MM.1S (cell line): ENCODE data around the gene ADCY3.

ENCODE experiments used
- DNase-seq: peaks from one replicate; pipeline ENCODE4 v3.0.0-alpha.2; 2015
- H2AFZ ChIP-seq: fragments of 300-600 bp; sonication (generic); 2 replicates; pipeline ENCODE4 v1.6.0; 2016; ENCODE audit warnings: antibody characterized with exemption, low read length
- H3F3A ChIP-seq: fragments of 300-600 bp; sonication (generic); 2 replicates; pipeline ENCODE4 v1.6.1; 2016; ENCODE audit warnings: mild to moderate bottlenecking, antibody characterized with exemption, low read length, moderate library complexity, mixed read lengths; ENCODE audit not compliant: insufficient read depth
- H3K27ac ChIP-seq: fragments of 300-600 bp; sonication (generic); 2 replicates; pipeline ENCODE4 v1.5.1; 2016; ENCODE audit warnings: mild to moderate bottlenecking, low read length
- H3K27me3 ChIP-seq: fragments of 300-600 bp; sonication (generic); replicated peaks from 2 replicates; pipeline ENCODE4 v1.6.0; 2016; ENCODE audit warnings: low read length; ENCODE audit not compliant: insufficient read depth
- H3K36me3 ChIP-seq: fragments of 300-600 bp; sonication (generic); replicated peaks from 2 replicates; pipeline ENCODE4 v1.6.1; 2016; ENCODE audit warnings: mild to moderate bottlenecking, low read length, mixed read lengths; ENCODE audit not compliant: insufficient read depth
- H3K4me1 ChIP-seq: fragments of 300-600 bp; sonication (generic); 2 replicates; pipeline ENCODE4 v1.6.1; 2016; ENCODE audit warnings: low read length, mixed read lengths
- H3K4me2 ChIP-seq: fragments of 300-600 bp; sonication (generic); 2 replicates; pipeline ENCODE4 v1.6.0; 2016; ENCODE audit warnings: low read depth, low read length
- H3K4me3 ChIP-seq: fragments of 300-600 bp; sonication (generic); 2 replicates; pipeline ENCODE4 v1.5.1; 2016; ENCODE audit warnings: low read length, mixed read lengths
- H3K79me2 ChIP-seq: fragments of 300-600 bp; sonication (generic); 2 replicates; pipeline ENCODE4 v1.6.1; 2016; ENCODE audit warnings: mixed run types, low read length, mixed read lengths
- H3K9ac ChIP-seq: fragments of 300-600 bp; sonication (generic); 2 replicates; pipeline ENCODE4 v1.6.1; 2016; ENCODE audit warnings: low read length, mixed read lengths
- H3K9me2 ChIP-seq: fragments of 300-600 bp; sonication (generic); replicated peaks from 2 replicates; pipeline ENCODE4 v1.6.1; 2016; ENCODE audit warnings: mild to moderate bottlenecking, low read length, mixed read lengths; ENCODE audit not compliant: insufficient read depth
- H3K9me3 ChIP-seq: fragments of 300-600 bp; sonication (generic); replicated peaks from 2 replicates; pipeline ENCODE4 v1.6.1; 2016; ENCODE audit warnings: mild to moderate bottlenecking, low read length, mixed read lengths; ENCODE audit not compliant: insufficient read depth
- H4K20me1 ChIP-seq: fragments of 300-600 bp; sonication (generic); 2 replicates; pipeline ENCODE4 v1.6.1; 2016; ENCODE audit warnings: mild to moderate bottlenecking, low read length, moderate library complexity, mixed read lengths; ENCODE audit not compliant: insufficient read depth
- EZH2 ChIP-seq: fragments of 300-600 bp; sonication (generic); optimal IDR thresholded peaks from 2 replicates; pipeline ENCODE3; 2017; ENCODE audit warnings: low read depth, mild to moderate bottlenecking, antibody characterized with exemption, low read length, mixed read lengths
- EZH2phosphoT487 ChIP-seq: fragments of 300-600 bp; sonication (generic); IDR thresholded peaks from 2 replicates; pipeline ENCODE4 v1.6.1; 2018; ENCODE audit warnings: antibody characterized with exemption, low read length
- TF ChIP-seq, protein P1 (sequence below): fragments of 300-600 bp; sonication (generic); IDR thresholded peaks from 2 replicates; pipeline ENCODE4 v1.5.1; 2016; ENCODE audit warnings: antibody characterized with exemption, low read length, mixed read lengths

ADCY3 gene

DNA sequence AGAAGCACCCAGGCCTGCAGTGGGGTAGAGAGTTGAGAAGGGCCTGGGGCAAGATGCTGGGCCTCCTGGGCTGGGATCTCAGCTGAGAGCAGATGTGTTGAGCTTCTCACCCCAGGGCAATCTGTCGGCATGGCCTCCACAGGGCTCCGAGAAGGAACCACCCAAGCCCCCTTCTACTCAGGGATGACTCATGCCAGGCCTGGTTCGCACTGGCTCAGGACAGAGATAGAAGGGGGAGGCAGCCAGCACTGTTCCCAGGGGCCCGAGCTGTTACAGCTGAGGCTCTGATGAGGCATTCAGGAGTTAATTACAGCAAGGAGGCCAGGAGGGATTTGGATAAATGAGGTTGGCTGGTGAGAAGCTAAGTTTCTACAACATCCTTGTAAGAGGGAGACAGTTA, 64.3 kb downstream of the ADCY3 start:
- H3F3A ChIP-seq = no peaks in the 10 kb centered on the region
- no peak overlapping the region for H3K9ac ChIP-seq
- H3K4me1 ChIP-seq = no peaks in the 10 kb centered on the region
- H3K4me2 ChIP-seq = no peak overlapping the region
- H3K9me2 ChIP-seq = no peaks in the 10 kb centered on the region
- DNase-seq = no peak
- H3K4me3 ChIP-seq = no peak overlapping the region
- H3K27me3 ChIP-seq = no peaks in the 10 kb centered on the region
- H3K27ac ChIP-seq = no peak overlapping the region
- no peaks in the 10 kb centered on the region for H3K9me3 ChIP-seq
- no peaks in the 10 kb centered on the region for H4K20me1 ChIP-seq
- peaks cover 21% of the 10 kb centered on the region; the same call in 1 of the 2 replicates for H3K36me3 ChIP-seq
- H2AFZ ChIP-seq = no peak overlapping the region
- no peak for TF ChIP-seq EZH2phosphoT487
- peaks cover 77% of the 10 kb centered on the region for H3K79me2 ChIP-seq

- DNase-seq = no peak
- H3K36me3 ChIP-seq = peaks cover 21% of the 10 kb centered on the region; the same call in 1 of the 2 replicates
- no peak overlapping the region for H3K4me3 ChIP-seq
- no peaks in the 10 kb centered on the region for H3K9me2 ChIP-seq
- H3K27ac ChIP-seq = no peak overlapping the region
- no peak overlapping the region for H3K4me2 ChIP-seq
- no peaks in the 10 kb centered on the region for H3K27me3 ChIP-seq
- no peak overlapping the region for H2AFZ ChIP-seq
- no peaks in the 10 kb centered on the region for H3F3A ChIP-seq
- no peaks in the 10 kb centered on the region for H4K20me1 ChIP-seq
- no peaks in the 10 kb centered on the region for H3K9me3 ChIP-seq
- no peak overlapping the region for H3K9ac ChIP-seq
- H3K4me1 ChIP-seq = no peaks in the 10 kb centered on the region
- H3K79me2 ChIP-seq = peaks cover 77% of the 10 kb centered on the region
- TF ChIP-seq EZH2phosphoT487 = no peak
- no peak for TF ChIP-seq EZH2
- TF ChIP-seq, protein P1, sequence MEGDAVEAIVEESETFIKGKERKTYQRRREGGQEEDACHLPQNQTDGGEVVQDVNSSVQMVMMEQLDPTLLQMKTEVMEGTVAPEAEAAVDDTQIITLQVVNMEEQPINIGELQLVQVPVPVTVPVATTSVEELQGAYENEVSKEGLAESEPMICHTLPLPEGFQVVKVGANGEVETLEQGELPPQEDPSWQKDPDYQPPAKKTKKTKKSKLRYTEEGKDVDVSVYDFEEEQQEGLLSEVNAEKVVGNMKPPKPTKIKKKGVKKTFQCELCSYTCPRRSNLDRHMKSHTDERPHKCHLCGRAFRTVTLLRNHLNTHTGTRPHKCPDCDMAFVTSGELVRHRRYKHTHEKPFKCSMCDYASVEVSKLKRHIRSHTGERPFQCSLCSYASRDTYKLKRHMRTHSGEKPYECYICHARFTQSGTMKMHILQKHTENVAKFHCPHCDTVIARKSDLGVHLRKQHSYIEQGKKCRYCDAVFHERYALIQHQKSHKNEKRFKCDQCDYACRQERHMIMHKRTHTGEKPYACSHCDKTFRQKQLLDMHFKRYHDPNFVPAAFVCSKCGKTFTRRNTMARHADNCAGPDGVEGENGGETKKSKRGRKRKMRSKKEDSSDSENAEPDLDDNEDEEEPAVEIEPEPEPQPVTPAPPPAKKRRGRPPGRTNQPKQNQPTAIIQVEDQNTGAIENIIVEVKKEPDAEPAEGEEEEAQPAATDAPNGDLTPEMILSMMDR = no peak
Measured at GRCh38 chr2:24855022-24855622, 64.9 kb downstream of the ADCY3 start.

GRCh38 chr2:24853996-24854395, 66.0 kb downstream of the ADCY3 start:
- H3K36me3 ChIP-seq = peaks cover 21% of the 10 kb centered on the region; the same call in 1 of the 2 replicates

DNA sequence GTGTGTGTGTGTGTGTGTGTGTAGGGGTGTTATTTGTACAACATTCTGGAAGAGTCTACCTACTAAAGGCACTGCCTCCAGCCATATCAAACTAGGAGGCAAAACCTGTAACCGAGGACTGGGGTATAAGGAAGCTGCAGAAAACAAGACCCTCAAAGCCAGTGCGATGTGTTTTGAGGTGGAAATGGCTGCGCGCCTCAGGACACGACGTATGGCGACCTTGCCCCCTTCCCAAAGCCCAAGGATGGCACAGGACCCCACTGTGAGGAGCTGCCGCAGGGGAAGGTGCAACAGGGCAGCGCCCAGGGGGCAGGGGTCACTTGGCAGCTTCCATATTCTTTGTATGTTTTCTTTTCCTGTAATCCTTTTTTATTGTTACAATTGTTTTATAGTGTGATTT, 67.0 kb downstream of the ADCY3 start:
- Histone ChIP-seq H3K4me2 (no peak overlapping the region), H3K27me3 (no peaks in the 10 kb centered on the region), H3K4me1 (no peaks in the 10 kb centered on the region)

More at GRCh38 chr2:24853996-24854395, 66.0 kb downstream of the ADCY3 start:
- H3F3A ChIP-seq = no peaks in the 10 kb centered on the region
- no peak overlapping the region for H3K4me2 ChIP-seq
- H3K4me3 ChIP-seq = no peak overlapping the region
- no peaks in the 10 kb centered on the region for H3K4me1 ChIP-seq
- H3K27ac ChIP-seq = no peak overlapping the region
- H3K79me2 ChIP-seq = peaks cover 73% of the 10 kb centered on the region
- no peaks in the 10 kb centered on the region for H3K27me3 ChIP-seq
- no peak overlapping the region for H3K9ac ChIP-seq
- no peaks in the 10 kb centered on the region for H4K20me1 ChIP-seq
- H3K9me2 ChIP-seq = no peaks in the 10 kb centered on the region
- no peaks in the 10 kb centered on the region for H3K9me3 ChIP-seq
- no peak for DNase-seq
- no peak overlapping the region for H2AFZ ChIP-seq
- TF ChIP-seq, protein P1 = no peak
- TF ChIP-seq EZH2 (no peak), EZH2phosphoT487 (no peak)

More for the DNA sequence above, 67.0 kb downstream of the ADCY3 start:
- no peak overlapping the region for H3K4me3 ChIP-seq
- no peak overlapping the region for H3K9ac ChIP-seq
- no peak overlapping the region for H3K27ac ChIP-seq
- no peaks in the 10 kb centered on the region for H3K9me3 ChIP-seq
- peaks cover 21% of the 10 kb centered on the region; the same call in 1 of the 2 replicates for H3K36me3 ChIP-seq
- H3F3A ChIP-seq = no peaks in the 10 kb centered on the region
- H4K20me1 ChIP-seq = no peaks in the 10 kb centered on the region
- no peak overlapping the region for H2AFZ ChIP-seq
- TF ChIP-seq EZH2phosphoT487 = no peak
- TF ChIP-seq, protein P1 = no peak
- TF ChIP-seq EZH2 = no peak
- no peaks in the 10 kb centered on the region for H3K9me2 ChIP-seq
- DNase-seq = no peak
- peaks cover 71% of the 10 kb centered on the region for H3K79me2 ChIP-seq
